Measurements from ENCODE around the gene SLC66A2. TPM values are rescaled to one million over a fixed set of nuclear protein-coding genes. Genes with fewer than 3 reads are reported as not detected.
A peak's percentile ranks its signal among the peaks of the same experiment; 100 is the strongest.

SLC66A2 gene
- total RNA-seq, 1 experiment from 2014 or later: 52.8 TPM

DNA sequence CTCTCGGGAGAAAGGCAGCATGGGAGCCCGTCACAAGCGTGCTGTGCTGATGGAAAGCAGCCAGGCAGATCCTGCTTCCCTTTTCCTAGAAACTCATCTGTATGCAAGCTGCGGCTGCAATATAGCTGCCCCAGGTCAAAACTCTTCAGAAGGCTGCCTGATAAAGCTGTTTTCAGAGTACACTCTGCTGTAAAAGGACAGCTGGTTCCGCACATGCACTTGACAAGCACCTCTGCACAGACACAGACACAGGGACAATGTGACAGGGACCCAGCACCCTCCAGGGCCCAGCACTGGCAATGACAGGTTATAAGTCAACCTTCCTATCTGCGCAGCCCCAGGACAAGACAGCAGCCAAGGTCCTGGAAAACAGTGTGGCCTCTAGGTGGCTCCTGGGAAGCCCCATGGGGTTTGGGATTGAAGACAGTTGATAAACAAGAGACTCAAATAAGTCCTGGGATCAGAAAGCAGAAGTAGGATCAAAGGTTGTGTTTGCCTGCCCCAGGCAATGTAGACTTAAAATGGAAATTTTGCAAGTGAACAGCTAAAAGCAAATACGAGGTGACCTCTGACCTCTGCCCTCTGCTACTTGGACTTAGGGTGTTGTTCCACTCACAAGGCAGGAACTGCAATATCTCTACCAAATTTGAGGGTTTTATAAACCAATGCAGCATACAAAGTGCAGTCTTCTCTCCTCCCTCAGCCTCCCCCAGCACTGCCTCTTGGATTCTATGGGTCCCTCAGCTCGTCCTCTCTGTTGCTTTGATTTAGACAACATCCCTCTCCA, 16.9 kb downstream of the SLC66A2 start:
- H3K4me3 ChIP-seq (ENCODE audit: low read length): no peak overlapping the region
- H3K9me2 ChIP-seq (replicated peaks; ENCODE audit: low read length): no peaks in the 10 kb centered on the region
- peaks cover 44% of the 10 kb centered on the region for H3K36me3 ChIP-seq (ENCODE audit: low read depth, low read length)
- TF ChIP-seq, protein P1, sequence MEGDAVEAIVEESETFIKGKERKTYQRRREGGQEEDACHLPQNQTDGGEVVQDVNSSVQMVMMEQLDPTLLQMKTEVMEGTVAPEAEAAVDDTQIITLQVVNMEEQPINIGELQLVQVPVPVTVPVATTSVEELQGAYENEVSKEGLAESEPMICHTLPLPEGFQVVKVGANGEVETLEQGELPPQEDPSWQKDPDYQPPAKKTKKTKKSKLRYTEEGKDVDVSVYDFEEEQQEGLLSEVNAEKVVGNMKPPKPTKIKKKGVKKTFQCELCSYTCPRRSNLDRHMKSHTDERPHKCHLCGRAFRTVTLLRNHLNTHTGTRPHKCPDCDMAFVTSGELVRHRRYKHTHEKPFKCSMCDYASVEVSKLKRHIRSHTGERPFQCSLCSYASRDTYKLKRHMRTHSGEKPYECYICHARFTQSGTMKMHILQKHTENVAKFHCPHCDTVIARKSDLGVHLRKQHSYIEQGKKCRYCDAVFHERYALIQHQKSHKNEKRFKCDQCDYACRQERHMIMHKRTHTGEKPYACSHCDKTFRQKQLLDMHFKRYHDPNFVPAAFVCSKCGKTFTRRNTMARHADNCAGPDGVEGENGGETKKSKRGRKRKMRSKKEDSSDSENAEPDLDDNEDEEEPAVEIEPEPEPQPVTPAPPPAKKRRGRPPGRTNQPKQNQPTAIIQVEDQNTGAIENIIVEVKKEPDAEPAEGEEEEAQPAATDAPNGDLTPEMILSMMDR (conservative IDR thresholded peaks at IDR 0.05; ENCODE audit: low read depth, low read length): peak; percentile 40; the same call in 1 of the 2 replicates
- TF ChIP-seq EZH2 (IDR thresholded peaks at IDR 0.05; ENCODE audit: low read length, unreplicated experiment) (no peak), EZH2phosphoT487 (IDR thresholded peaks at IDR 0.05; ENCODE audit: borderline replicate concordance, low read length) (no peak)
- peak; percentile 13 for DNase-seq
- intact Hi-C loops (cut with micrococcal nuclease): loop anchor here (2.0 to 10.0 kb wide), 4 partner anchors 26 to 213 kb away; partner anchors contain the start of gene TXNL4A
- POLR2A ChIA-PET (ENCODE audit: unreplicated experiment): no interaction called here
- peaks cover 58% of the 10 kb centered on the region for H3K79me2 ChIP-seq (ENCODE audit: low read length)
- H3K27me3 ChIP-seq (ENCODE audit: low read length): no peaks in the 10 kb centered on the region
- no peaks in the 10 kb centered on the region for H4K20me1 ChIP-seq (ENCODE audit: low read length)
- H2AFZ ChIP-seq (ENCODE audit: low read length): no peak overlapping the region
- H3K9me3 ChIP-seq (ENCODE audit: low read length): peaks cover 17% of the 10 kb centered on the region
- peak; percentile 58 for ATAC-seq
- H3K27ac ChIP-seq (ENCODE audit: low read length): no peak overlapping the region
- no TSS peak for BruUV-seq (replicated peaks)
- CTCF ChIA-PET: interaction anchor here (0.6 to 1.1 kb wide), 4 partner anchors 27 to 322 kb away, joined by 3 to 10 read pairs (median 3); no protein-coding TSS in a partner anchor
- no peak overlapping the region for H3K4me2 ChIP-seq (ENCODE audit: low read length)
- no peaks in the 10 kb centered on the region for H3F3A ChIP-seq (ENCODE audit: low read length, unreplicated experiment)
- no peaks in the 10 kb centered on the region for H3K4me1 ChIP-seq (ENCODE audit: insufficient read depth, low read length)
- H3K9ac ChIP-seq (ENCODE audit: low read length): no peak overlapping the region

DNA sequence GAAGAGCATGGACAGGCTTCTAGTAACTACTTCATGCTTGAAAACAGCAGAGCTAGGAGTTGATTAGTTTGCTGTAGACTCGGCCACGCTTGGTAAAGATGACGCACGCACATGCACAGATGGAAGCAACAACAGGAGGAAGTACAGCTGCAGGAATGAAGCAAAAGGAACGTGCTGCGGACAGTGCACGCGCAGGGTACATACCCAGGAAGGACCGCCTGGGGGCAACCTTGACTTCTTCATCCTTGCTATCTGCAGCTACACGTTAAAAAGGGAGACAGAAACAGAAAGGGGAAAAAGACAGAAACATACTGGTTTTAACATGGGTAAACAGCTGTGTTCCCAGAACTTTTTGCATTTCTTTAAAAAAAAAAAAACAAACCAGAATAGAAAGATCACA, 17.7 kb downstream of the SLC66A2 start:
- Histone ChIP-seq H3F3A (ENCODE audit: low read length, unreplicated experiment) (no peaks in the 10 kb centered on the region), H3K27ac (ENCODE audit: low read length) (no peak overlapping the region), H3K4me3 (ENCODE audit: low read length) (no peak overlapping the region), H3K4me1 (ENCODE audit: insufficient read depth, low read length) (no peaks in the 10 kb centered on the region), H4K20me1 (ENCODE audit: low read length) (no peaks in the 10 kb centered on the region), H3K79me2 (ENCODE audit: low read length) (peaks cover 61% of the 10 kb centered on the region), H3K36me3 (ENCODE audit: low read depth, low read length) (peaks cover 50% of the 10 kb centered on the region), H3K9me2 (replicated peaks; ENCODE audit: low read length) (no peaks in the 10 kb centered on the region), H3K9me3 (ENCODE audit: low read length) (peaks cover 19% of the 10 kb centered on the region), H2AFZ (ENCODE audit: low read length) (no peak overlapping the region), H3K27me3 (ENCODE audit: low read length) (no peaks in the 10 kb centered on the region), H3K4me2 (ENCODE audit: low read length) (no peak overlapping the region), H3K9ac (ENCODE audit: low read length) (no peak overlapping the region)
- ATAC-seq: peak; percentile 98
- ChIA-PET POLR2A (ENCODE audit: unreplicated experiment) (no interaction called here), CTCF (interaction anchor here (0.7 to 1.1 kb wide), 4 partner anchors 28 to 322 kb away, joined by 3 to 10 read pairs (median 3); no protein-coding TSS in a partner anchor)
- BruUV-seq (replicated peaks): no TSS peak
- no peak for TF ChIP-seq EZH2 (IDR thresholded peaks at IDR 0.05; ENCODE audit: low read length, unreplicated experiment)
- no peak for TF ChIP-seq EZH2phosphoT487 (IDR thresholded peaks at IDR 0.05; ENCODE audit: borderline replicate concordance, low read length)
- TF ChIP-seq, protein P1 (conservative IDR thresholded peaks at IDR 0.05; ENCODE audit: low read depth, low read length): peak; percentile 61
- DNase-seq: peak; percentile 71
- intact Hi-C loops (cut with micrococcal nuclease): loop anchor here (2.0 to 10.0 kb wide), 4 partner anchors 27 to 214 kb away; partner anchors contain the start of gene TXNL4A

DNA sequence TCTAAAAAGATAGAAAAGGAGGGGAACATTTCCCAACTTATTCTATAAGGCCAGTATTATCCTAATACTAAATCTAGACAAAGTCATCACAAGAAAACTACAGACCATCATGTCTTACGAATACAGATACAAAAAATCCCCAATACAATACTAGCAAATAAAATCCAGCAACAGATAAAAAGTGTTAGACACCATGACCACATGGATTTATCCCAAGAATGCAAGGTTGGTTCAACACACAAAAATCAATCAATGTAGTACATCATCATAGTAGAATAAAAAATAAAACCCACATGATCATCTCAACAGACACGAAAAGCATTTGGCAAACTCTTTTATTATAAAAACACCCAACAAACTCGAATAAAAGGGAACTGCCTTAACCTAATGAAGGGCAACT, 18.5 kb downstream of the SLC66A2 start:
- DNase-seq (no peak), ATAC-seq (no peak)
- Histone ChIP-seq H3K36me3 (ENCODE audit: low read depth, low read length) (peaks cover 50% of the 10 kb centered on the region), H3K27ac (ENCODE audit: low read length) (no peak overlapping the region), H3K4me2 (ENCODE audit: low read length) (no peak overlapping the region), H3F3A (ENCODE audit: low read length, unreplicated experiment) (no peaks in the 10 kb centered on the region), H3K9me2 (replicated peaks; ENCODE audit: low read length) (no peaks in the 10 kb centered on the region), H4K20me1 (ENCODE audit: low read length) (no peaks in the 10 kb centered on the region), H3K4me1 (ENCODE audit: insufficient read depth, low read length) (no peaks in the 10 kb centered on the region), H3K9me3 (ENCODE audit: low read length) (peaks cover 19% of the 10 kb centered on the region), H2AFZ (ENCODE audit: low read length) (no peak overlapping the region), H3K79me2 (ENCODE audit: low read length) (peaks cover 59% of the 10 kb centered on the region), H3K4me3 (ENCODE audit: low read length) (no peak overlapping the region), H3K9ac (ENCODE audit: low read length) (no peak overlapping the region), H3K27me3 (ENCODE audit: low read length) (no peaks in the 10 kb centered on the region)
- CTCF ChIA-PET: no interaction called here
- intact Hi-C loops (cut with micrococcal nuclease): loop anchor here (5.0 to 10.0 kb wide), 2 partner anchors 52 to 214 kb away; partner anchors contain the start of gene TXNL4A
- no peak for TF ChIP-seq EZH2 (IDR thresholded peaks at IDR 0.05; ENCODE audit: low read length, unreplicated experiment)
- TF ChIP-seq EZH2phosphoT487 (IDR thresholded peaks at IDR 0.05; ENCODE audit: borderline replicate concordance, low read length): no peak
- TF ChIP-seq, protein P1 (conservative IDR thresholded peaks at IDR 0.05; ENCODE audit: low read depth, low read length): no peak
- POLR2A ChIA-PET (ENCODE audit: unreplicated experiment): no interaction called here
- no TSS peak for BruUV-seq (replicated peaks)
